ENCODE measurements around the gene XPR1.
"Not testable (repeated sequence)": the region's sequence is repeated elsewhere in the genome, so short reads cannot be mapped to it uniquely, and the experiment has no call there.

The XPR1 gene

GRCh38 chr1:180695282-180695681, 63.5 kb downstream of the XPR1 start:
- no peaks in the 10 kb centered on the region for H3K36me3 ChIP-seq (replicated peaks)
- H3K27ac ChIP-seq: no peak overlapping the region
- no peak for TF ChIP-seq CTCF (IDR thresholded peaks at IDR 0.05; ENCODE audit: low read depth, low read length, missing control alignments)
- H3K4me3 ChIP-seq (ENCODE audit: low read depth, low read length): no peak overlapping the region
- no peaks in the 10 kb centered on the region for H3K27me3 ChIP-seq (replicated peaks)
- DNase-seq: no peak
- in situ Hi-C loops (cut with HindIII; ENCODE audit: low pct_ligation_motif_present, low sequenced_read_pairs): no loop called here

GRCh38 chr1:180696361-180696760, 64.5 kb downstream of the XPR1 start:
- in situ Hi-C loops (cut with HindIII; ENCODE audit: low pct_ligation_motif_present, low sequenced_read_pairs): no loop called here
- H3K4me3 ChIP-seq (ENCODE audit: low read depth, low read length): no peak overlapping the region
- H3K27me3 ChIP-seq (replicated peaks): no peaks in the 10 kb centered on the region
- H3K27ac ChIP-seq: no peak overlapping the region
- no peak for TF ChIP-seq CTCF (IDR thresholded peaks at IDR 0.05; ENCODE audit: low read depth, low read length, missing control alignments)
- no peaks in the 10 kb centered on the region for H3K36me3 ChIP-seq (replicated peaks)
- DNase-seq: no peak

GRCh38 chr1:180698580-180698979, 66.8 kb downstream of the XPR1 start:
- in situ Hi-C loops (cut with HindIII; ENCODE audit: low pct_ligation_motif_present, low sequenced_read_pairs): no loop called here
- no peaks in the 10 kb centered on the region for H3K27me3 ChIP-seq (replicated peaks)
- H3K27ac ChIP-seq: no peak overlapping the region
- no peak for DNase-seq
- TF ChIP-seq CTCF (IDR thresholded peaks at IDR 0.05; ENCODE audit: low read depth, low read length, missing control alignments): no peak
- no peaks in the 10 kb centered on the region for H3K36me3 ChIP-seq (replicated peaks)
- H3K4me3 ChIP-seq (ENCODE audit: low read depth, low read length): no peak overlapping the region

GRCh38 chr1:180702376-180702775, 70.6 kb downstream of the XPR1 start:
- in situ Hi-C loops (cut with HindIII; ENCODE audit: low pct_ligation_motif_present, low sequenced_read_pairs); DNase-seq; H3K36me3 ChIP-seq (replicated peaks); H3K27ac ChIP-seq; H3K4me3 ChIP-seq (ENCODE audit: low read depth, low read length); H3K27me3 ChIP-seq (replicated peaks): not testable (repeated sequence)

- H3K27ac ChIP-seq; DNase-seq; H3K27me3 ChIP-seq (replicated peaks); H3K36me3 ChIP-seq (replicated peaks); H3K4me3 ChIP-seq (ENCODE audit: low read depth, low read length); in situ Hi-C loops (cut with HindIII; ENCODE audit: low pct_ligation_motif_present, low sequenced_read_pairs): not testable (repeated sequence)
These were observed 78.9 kb downstream of the XPR1 start for GRCh38 chr1:180710746-180711145.

GRCh38 chr1:180711260-180711659, 79.4 kb downstream of the XPR1 start:
- H3K27ac ChIP-seq; H3K36me3 ChIP-seq (replicated peaks); DNase-seq; H3K27me3 ChIP-seq (replicated peaks); in situ Hi-C loops (cut with HindIII; ENCODE audit: low pct_ligation_motif_present, low sequenced_read_pairs); H3K4me3 ChIP-seq (ENCODE audit: low read depth, low read length): not testable (repeated sequence)

- no peaks in the 10 kb centered on the region for H3K36me3 ChIP-seq (replicated peaks)
- DNase-seq: peak; percentile 16
- no peak for TF ChIP-seq CTCF (IDR thresholded peaks at IDR 0.05; ENCODE audit: low read depth, low read length, missing control alignments)
- in situ Hi-C loops (cut with HindIII; ENCODE audit: low pct_ligation_motif_present, low sequenced_read_pairs): no loop called here
- no peak overlapping the region for H3K4me3 ChIP-seq (ENCODE audit: low read depth, low read length)
- no peaks in the 10 kb centered on the region for H3K27me3 ChIP-seq (replicated peaks)
- no peak overlapping the region for H3K27ac ChIP-seq
These were observed 88.9 kb downstream of the XPR1 start for GRCh38 chr1:180720753-180721152.
